T-helper 2 cell (primary cell): ENCODE measurements around the gene HDAC4.

ENCODE experiments used
- DNase-seq, 5 experiments: peaks; one replicate each; pipeline versions ENCODE4 v3.0.0 to v3.0.0-alpha.2; 2012 to 2022

The HDAC4 gene

DNA sequence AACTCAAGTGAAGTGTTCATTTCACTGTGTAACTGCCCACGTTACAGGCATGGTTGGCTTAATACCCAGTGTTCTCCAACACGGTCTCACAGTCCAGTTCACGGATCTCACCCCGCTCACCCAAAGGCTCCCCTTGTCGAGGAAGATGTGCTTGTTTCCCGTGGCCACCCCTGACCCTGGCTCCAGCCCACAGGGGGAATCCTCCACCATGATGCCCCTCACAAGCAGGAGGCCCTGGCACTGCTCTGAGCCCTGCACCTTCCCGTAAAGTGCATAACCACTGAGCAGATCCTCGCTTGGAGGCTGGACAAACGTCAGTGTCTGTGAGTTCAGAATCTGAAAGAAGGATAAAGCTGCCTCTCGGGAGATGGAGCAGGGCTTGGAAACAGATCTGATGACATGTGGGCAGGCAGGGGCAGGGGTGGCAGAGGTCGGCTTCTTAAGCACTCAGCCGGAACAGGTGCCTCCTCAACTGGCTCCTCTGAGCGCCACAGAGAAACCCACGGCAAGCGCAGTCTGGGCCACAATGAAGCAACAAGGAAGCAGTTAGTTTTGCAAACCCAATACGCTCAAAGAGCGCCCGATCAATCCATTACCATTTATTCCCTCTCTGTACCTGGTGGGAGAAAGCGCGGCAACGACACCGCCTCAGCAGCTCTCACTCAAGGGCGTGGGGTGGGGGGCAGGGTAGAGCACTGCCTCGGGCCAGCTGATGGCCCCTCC, 17.6 kb downstream of the HDAC4 start:
- no peak for DNase-seq

- no peak for DNase-seq
These were observed 18.4 kb downstream of the HDAC4 start for GRCh38 chr2:239382384-239382880.

DNA sequence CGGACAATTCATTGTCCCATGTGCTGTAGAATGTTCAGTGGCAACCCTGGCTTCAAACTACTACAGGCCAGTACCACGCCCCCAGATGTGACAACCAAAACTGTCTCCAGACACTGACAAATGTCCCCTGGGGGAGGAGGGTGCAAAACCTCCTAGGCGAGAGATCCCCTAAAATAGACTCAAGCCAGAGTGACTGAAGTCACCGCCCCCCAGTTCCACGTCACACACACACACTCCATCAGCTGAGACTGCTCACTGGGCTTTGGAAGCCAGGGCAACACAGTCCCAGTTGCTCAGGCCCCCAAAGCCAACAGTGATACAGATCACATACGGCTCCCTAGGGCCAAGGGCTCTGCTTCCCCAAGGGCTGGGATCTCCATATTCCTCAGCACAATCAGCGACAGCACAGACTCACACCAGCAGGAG, 19.1 kb downstream of the HDAC4 start:
- peak in 1 of 5 experiments; percentile 29 for DNase-seq

- DNase-seq = peak in 4 of 5 experiments; percentile 51 to 89 (median 56)
These were observed 19.8 kb downstream of the HDAC4 start for GRCh38 chr2:239380831-239381708.

DNA sequence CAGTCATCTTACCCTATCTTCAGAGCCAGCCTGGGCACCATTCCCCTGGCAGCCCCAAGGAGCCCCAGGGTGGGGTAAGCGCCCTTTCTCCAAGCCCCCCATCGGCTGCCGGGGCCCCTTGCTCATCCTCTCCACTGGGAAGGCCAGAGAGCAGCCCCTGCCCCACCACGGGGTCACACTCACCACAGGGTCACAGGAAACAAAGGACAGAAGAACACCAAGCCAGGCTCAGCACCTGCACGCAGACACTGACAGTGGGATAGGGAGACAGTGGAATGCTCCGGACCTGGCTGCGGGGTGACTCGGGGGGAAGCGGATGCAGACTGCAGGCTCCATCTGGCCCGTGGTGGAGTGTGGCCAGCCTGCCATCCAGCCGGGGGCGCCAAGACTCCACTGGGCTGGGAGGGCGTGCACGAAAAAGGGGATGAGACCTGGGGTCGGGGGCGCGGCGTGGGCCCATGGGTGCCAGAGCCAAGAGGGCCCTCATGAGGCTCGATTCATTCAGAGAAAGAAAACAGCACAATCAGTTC, 21.1 kb downstream of the HDAC4 start:
- DNase-seq = no peak

GRCh38 chr2:239378918-239379640, 21.7 kb downstream of the HDAC4 start:
- DNase-seq = no peak

DNA sequence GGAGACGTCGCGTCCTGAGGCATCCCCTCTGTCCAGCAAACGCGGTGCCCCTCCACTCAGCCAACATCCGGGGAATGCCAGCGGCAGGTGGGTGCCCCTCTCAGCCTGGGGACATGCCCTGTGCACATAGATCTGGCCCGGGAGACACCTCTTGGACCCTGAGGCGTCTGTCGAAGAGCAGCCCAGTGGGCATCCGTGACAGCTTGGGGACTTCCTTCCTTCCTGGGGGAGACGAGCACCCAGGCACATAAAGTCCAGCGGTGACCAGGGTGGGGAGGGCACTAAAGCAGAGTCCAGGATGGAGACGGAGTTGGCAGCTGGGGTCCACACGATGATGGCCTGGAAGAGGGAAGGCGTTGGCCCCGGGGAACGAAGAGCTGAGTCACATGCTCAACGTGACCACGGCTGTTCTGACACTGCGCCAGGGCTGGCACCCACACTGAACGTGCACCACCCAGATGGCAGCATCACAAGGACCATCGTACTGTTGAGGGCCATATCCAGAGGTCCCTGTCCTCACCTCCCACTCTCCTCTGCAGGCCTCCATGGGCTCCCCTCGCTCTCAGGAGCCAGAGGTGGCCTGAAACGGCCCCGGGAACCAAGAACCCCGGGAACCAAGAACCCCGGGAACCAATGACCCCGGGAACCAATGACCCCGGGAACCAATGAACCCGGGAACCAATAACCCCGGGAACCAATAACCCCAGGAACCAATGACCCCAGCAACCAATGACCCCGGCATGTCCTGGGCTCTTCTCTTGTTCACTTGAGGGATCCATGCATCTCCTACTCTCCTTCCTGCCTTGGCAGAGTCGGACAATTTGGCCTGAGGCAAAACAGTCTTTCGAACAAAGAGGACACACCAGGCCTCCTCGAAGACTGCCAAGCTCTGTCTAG, 22.6 kb downstream of the HDAC4 start:
- DNase-seq = no peak

- no peak for DNase-seq
These were observed 23.2 kb downstream of the HDAC4 start for GRCh38 chr2:239377591-239377990.

DNA sequence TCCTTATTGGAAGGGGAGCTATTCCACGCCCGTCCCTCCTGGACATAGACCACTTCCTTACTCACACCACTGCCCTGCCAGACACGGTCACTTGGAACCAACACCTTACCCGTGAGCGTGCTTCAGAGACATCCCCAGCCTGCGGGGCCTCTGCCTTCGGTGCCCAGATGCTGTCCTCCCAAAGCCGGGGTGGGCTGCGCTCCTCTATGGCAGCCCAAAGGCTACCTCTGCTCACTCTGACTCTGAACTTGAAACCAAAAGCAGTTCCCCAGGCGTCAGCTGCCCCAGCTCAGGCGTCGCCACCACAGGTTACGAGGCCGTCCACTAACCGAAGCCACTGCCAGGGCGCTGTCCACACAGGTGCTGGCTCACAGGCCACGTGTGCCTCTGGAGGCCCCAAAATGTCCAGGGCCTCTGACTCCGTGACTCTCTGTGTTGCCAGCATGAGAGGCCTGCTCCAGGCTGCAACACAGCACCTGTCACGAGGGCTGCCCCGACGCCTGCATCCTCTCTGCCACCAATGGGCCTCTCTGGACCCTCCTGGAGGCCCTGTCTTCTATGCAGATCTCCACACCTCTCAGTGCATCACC, 23.8 kb downstream of the HDAC4 start:
- DNase-seq = no peak

GRCh38 chr2:239376351-239376750, 24.5 kb downstream of the HDAC4 start:
- DNase-seq = no peak

- DNase-seq = no peak
These were observed 25.4 kb downstream of the HDAC4 start for GRCh38 chr2:239375278-239376061.

DNA sequence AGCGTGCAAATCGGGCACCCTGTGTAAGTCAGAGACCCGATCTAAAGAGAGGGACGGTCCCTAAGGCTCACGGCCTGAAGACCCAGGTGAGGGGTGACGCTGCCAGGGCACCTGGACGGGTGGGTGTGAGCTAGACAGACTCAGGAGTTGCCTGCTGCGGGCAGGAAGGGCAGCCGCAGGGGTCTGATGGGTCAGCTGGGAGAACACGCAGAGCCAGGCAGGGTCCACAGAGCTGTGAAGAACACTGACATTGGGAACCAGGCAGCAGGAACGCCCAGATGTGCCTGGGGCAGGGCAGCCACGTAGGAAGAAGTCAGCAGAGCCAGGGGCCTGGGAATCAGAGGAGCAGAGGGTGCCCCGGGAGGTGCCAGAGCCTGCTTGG, 25.9 kb downstream of the HDAC4 start:
- no peak for DNase-seq

- DNase-seq = no peak
These were observed 28.0 kb downstream of the HDAC4 start for GRCh38 chr2:239372835-239373234.

GRCh38 chr2:239371726-239372686, 28.8 kb downstream of the HDAC4 start:
- DNase-seq = no peak

- no peak for DNase-seq
These were observed 29.7 kb downstream of the HDAC4 start for GRCh38 chr2:239370876-239371725.

DNA sequence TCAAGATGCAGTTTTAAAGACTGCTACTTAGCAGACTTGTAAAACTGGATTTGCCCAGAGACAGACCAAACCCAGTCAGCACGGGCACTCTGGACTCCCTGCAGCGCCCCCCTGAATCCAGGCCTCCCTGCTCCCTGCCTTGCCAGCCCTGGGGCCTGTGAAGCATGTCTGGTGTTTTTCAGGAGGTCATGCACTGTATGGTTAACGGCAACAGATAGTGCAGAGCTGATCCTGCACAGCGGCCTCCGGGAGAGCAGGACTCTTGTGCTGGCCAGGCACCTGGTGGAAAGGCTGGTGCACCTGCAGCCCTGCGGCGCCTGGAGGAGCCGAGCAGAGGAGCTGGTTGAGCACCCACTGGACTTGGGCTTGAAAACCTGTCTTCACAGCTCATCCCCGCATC, 30.4 kb downstream of the HDAC4 start:
- DNase-seq = no peak

- peak in 4 of 5 experiments; percentile 60 to 93 (median 74) for DNase-seq
These were observed 31.1 kb downstream of the HDAC4 start for GRCh38 chr2:239369631-239370161.
